ENCODE data around the gene ZBTB18.

- TF ChIP-seq EP300 (IDR thresholded peaks at IDR 0.05): no peak
- TF ChIP-seq RFX5 (IDR thresholded peaks at IDR 0.05): no peak
These were observed 3.3 kb downstream of the ZBTB18 start for GRCh38 chr1:244054247-244054923.
